Measurements from ENCODE around the gene EMSY. TPM values are rescaled to one million over a fixed set of nuclear protein-coding genes. Genes with fewer than 3 reads are reported as not detected.

EMSY gene
- total and polyA plus RNA-seq, 2 donors (not counting 3 experiments of a cell fraction or from before 2014, with no cell fraction given), result 18.3 to 25.7 TPM

Small RNAs within 50 kb of the gene (small RNA-seq; reads per million reads assigned to genes)
- not detected for gene AP001189.2 (ENCODE audit: insufficient read depth, insufficient read length, low read depth, low replicate concordance)
- gene RF00019 (ENCODE audit: insufficient read depth, insufficient read length, low read depth, low replicate concordance), result not detected

Other genes starting within 250 kb of the EMSY start
- not detected in 2 replicates for gene WNT11, start 238.5 kb upstream of the EMSY start, total RNA-seq
- 0.03 TPM in 1 of 2 replicates, not detected in the other for gene WNT11, start 238.5 kb upstream of the EMSY start, polyA plus RNA-seq
- gene THAP12, start 63.9 kb upstream of the EMSY start, total RNA-seq, result 32.3 and 36.7 TPM in 2 replicates
- 10.0 and 12.2 TPM in 2 replicates for gene THAP12, start 63.9 kb upstream of the EMSY start, polyA plus RNA-seq
- 0.99 and 2.8 TPM in 2 replicates for gene GVQW3, start 63.7 kb upstream of the EMSY start, total RNA-seq
- gene GVQW3, start 63.7 kb upstream of the EMSY start, polyA plus RNA-seq, result 0.97 and 1.0 TPM in 2 replicates
- gene LRRC32, start 225.7 kb downstream of the EMSY start, total RNA-seq, result 77.0 and 117 TPM in 2 replicates
- 70.2 and 77.2 TPM in 2 replicates for gene LRRC32, start 225.7 kb downstream of the EMSY start, polyA plus RNA-seq

Measured in endothelial cell of umbilical vein (primary cell).